Measurements from ENCODE around the gene SDCBP2.

DNA sequence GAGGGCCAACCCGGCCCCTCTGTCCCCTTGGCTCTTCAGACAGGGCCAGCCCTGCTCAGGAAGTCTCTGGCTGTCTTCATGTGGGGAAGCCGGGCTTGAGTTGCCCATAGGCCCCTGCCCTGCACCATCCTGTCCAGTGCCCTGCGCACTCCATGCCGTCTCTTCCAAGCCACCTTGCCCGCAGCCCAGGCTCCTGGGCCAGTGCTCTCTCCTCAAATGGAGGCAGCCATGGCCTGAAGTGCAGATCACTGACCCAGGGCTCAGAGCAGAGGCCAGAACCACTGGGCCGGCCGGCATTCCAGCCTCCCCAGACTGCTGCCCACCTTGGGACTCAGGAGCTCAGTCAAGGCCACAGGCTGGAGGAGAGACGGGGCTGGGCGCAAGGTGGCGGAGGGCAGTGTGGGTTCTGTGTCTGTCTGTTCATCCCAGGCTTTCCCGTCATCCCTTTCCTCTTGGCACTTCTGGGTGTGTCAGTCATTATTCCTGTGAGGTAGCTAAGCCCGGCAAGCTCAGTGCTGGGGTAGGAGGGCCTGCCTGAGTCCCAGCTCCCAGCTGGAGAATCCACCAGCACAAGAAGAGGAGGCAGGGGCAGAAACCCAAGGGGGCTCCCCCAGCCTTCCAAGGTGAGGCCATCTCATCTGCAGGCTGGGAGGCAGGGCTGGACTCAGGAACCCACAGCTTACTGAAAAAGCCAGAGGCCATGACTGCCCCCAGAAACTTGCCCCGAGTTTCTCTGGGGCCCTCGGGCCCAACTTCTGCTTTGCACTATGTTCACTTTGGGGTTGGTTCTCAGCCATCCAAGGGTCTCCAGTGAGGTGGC, 22.4 kb downstream of the SDCBP2 start:
- TF ChIP-seq, protein P1, sequence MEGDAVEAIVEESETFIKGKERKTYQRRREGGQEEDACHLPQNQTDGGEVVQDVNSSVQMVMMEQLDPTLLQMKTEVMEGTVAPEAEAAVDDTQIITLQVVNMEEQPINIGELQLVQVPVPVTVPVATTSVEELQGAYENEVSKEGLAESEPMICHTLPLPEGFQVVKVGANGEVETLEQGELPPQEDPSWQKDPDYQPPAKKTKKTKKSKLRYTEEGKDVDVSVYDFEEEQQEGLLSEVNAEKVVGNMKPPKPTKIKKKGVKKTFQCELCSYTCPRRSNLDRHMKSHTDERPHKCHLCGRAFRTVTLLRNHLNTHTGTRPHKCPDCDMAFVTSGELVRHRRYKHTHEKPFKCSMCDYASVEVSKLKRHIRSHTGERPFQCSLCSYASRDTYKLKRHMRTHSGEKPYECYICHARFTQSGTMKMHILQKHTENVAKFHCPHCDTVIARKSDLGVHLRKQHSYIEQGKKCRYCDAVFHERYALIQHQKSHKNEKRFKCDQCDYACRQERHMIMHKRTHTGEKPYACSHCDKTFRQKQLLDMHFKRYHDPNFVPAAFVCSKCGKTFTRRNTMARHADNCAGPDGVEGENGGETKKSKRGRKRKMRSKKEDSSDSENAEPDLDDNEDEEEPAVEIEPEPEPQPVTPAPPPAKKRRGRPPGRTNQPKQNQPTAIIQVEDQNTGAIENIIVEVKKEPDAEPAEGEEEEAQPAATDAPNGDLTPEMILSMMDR (IDR thresholded peaks at IDR 0.05) = no peak
- TF ChIP-seq POLR2A (IDR thresholded peaks at IDR 0.05) = no peak
